Epithelial cell of prostate (primary cell): ENCODE results near the gene RNF169.
"Not testable (repeated sequence)": the region's sequence is repeated elsewhere in the genome, so short reads cannot be mapped to it uniquely, and the experiment has no call there.

Source experiments
- DNase-seq: peaks from one replicate; pipeline ENCODE4 v3.0.0-alpha.2; 2011; ENCODE audit warnings: low read depth, low spot score
- H3K27ac ChIP-seq: fragments of 450-650 bp; 2 replicates; pipeline ENCODE4 v1.5.1; 2017; ENCODE audit warnings: mild to moderate bottlenecking

The RNF169 gene

DNA sequence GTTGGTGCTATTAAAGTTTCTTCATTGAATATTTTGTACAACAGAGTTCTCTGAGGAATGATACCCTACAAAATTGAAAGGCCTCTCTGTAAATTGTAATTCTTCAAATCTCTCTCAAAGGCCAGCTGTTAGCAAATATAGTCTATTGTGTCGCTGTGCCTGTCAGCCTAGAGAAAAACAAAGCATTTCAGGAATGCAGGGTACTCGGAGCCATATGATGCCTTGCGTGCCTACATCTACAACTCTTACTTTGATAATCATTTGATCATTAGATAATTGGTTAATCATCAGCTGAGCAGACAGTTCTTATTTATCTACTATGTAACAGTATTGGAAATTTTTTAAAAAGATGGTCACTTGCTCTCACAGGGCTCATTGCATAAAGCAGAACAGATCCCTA is 67.3 kb downstream of the RNF169 start:
- no peak for DNase-seq
- no peak overlapping the region for H3K27ac ChIP-seq

DNA sequence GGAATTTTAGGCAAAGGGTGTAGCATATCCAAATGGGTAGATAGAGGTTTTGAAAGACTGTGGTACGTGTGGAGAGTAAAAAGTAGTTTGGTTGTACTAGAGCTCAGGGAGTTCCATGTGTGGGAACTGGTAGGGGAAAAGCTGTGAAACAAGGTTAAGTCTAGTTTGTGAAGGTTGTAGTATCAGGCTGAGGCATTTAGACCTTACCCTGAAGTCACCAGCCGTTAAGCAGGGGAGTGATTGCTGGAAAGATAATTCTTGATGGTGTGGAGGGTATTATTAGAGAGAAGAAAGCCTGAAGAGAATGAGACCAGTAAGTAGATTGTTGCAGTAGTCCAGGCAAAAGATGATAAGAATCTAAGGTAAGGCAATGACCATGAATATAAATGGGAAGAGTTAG is 68.0 kb downstream of the RNF169 start:
- H3K27ac ChIP-seq = no peak overlapping the region
- DNase-seq = no peak

DNA sequence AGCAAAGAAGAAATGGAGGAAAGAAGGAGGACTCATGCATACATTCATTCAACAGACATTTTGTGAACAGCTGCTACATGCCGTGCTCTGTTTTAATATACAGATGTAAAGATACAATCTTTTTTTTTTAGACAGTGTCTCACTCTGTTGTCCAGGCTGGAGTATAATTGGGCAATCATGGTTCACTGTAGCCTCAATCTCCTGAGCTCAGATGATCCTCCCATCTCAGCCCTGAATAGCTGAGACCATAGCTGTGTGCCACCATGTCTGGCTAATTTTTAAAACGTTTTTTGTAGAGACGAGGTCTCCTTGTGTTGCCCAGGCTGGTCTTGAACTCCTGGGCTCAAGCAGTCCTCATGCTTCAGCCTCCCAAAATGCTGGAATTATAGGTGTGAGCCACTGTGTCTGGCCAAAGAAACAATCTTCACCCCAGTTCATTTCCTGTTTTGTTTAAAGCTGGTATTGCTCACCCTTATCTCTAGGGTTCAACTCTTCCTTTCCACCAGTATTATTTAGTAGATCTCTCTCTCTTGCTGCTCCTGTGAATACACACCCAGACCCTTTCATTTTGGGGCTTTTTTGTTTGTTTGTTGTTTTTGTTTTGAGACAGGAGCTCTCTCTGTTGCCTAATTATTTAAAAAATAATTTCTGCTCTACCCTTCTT is 69.8 kb downstream of the RNF169 start:
- peak overlapping the region; percentile 62 for H3K27ac ChIP-seq
- no peak for DNase-seq

DNA sequence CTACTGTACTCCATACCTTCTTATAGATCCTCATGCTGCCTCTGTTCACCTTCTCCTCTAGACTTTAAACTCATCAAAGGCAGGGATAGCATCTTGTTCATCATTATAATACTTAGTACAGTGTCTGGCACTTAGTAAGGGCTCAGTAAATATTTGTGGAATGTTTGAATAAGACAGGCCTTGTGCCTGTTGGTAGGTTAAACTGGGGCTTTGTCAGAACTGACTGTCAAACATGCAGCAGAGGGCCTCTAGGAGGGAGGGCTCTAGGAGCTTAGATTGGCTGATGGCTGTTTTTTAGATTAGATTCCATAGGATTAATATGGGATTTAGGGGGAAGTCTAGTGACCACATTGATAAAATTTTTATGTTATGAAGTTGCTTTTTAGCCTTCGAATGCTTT is 70.8 kb downstream of the RNF169 start:
- peak overlapping the region; percentile 62 for H3K27ac ChIP-seq
- no peak for DNase-seq

DNA sequence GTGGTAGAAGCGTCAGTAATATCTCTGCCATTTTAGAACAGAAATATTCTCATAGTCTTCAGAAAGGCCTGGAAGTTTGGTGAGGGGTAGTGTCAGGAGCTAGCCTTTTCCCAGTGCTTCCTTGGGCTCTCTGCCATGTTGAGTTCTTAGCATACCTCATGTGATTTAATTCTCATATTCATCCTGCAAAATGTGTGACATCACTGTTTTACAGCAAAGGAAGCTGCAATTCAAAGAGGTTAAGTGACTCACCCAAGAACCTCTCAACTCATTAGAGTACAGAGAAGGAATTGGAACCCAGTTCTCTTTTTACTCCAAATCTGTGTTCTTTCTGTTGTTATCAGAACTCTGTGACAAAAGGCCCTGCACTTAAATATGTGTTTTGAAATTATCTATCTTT is 72.1 kb downstream of the RNF169 start:
- peak; percentile 40 for DNase-seq
- H3K27ac ChIP-seq = peak overlapping the region; percentile 62

DNA sequence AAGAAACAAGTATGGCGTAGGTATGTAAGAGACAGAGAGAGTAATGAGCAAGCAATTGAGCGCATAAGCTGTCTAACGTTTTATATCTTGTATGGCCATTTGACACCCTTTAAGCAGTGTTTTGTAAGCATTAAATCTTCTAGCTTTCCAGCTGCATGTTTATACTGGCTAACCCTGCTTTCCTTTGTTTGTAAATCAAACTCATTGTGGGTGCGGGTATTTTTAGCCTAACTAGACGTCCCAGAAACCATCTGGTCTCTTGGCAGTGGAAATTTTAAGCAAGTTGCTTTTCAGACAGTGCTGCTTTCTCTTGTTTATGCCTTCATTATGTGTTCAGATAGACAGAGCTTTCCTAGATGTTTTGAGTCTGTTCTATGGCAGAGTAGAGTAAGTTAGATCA is 73.5 kb downstream of the RNF169 start:
- no peak overlapping the region for H3K27ac ChIP-seq

DNA sequence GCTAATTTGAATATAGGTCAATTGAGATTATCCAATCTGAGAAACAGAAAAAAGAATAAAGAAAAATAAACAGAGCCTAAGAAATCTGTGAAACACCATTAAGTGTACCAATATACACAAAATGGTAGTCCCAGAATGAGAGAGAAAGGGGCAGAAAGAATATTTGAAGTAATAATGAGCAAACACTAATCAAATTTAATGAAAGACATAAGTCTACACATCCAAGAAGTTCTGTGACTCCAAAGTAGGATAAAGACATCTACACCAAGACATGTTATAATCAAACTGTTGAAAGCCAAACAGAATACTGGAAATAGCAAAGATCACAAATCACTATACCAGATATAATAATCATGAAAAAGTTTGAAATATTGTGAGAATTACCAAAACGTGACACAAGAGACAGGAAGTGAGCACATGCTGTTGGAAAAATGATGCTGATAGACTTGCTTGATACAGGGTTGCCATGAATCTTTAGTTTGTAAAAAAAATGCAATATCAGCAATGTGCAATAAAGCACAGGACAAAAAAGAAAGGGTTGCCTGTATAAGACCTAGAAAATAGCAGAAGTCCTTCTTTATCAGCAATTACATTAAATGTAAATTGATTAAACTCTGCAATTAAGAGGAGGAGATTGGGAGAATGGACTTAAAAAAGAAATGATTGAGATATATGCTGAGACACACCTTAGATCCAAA is 75.8 kb downstream of the RNF169 start:
- DNase-seq = no peak
- H3K27ac ChIP-seq = no peak overlapping the region

More for the DNA sequence above, 73.5 kb downstream of the RNF169 start:
- no peak for DNase-seq

DNA sequence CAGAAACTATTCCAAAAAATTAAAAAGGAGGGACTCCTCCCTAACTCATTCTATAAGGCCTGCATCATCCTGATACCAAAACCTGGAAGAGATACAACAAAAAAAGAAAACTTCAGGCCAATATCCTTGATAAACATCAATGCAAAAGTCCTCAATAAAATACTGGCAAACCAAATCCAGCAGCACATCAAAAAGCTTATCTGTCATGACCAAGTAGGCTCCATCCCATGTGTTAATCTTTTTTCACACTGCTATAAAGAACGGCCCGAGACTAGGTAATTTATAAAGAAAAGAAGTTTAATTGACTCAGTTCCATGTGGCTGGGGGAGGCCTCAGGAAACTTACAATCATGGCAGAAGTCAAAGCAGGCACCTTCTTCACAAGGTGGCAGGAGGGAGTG is 76.9 kb downstream of the RNF169 start:
- not testable (repeated sequence) for H3K27ac ChIP-seq, DNase-seq

DNA sequence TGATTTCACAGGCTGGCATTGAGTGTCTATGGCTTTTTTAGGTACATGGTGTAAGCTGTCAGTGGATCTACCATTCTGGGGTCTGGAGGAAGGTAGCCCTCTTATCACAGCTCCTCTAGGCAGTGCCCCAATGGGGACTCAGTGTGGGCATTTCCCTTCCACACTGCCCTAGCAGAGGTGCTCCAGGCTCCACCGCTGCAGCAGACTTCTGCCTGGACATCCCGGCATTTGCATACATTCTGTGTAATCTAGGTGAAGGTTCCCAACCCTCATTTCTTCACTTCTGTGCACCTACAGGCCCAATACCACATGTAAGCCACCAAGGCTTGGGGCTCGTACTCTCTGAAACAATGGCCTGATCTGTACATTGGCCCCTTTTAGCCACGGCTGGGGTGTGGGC is 78.3 kb downstream of the RNF169 start:
- no peak for DNase-seq
- H3K27ac ChIP-seq = no peak overlapping the region

DNA sequence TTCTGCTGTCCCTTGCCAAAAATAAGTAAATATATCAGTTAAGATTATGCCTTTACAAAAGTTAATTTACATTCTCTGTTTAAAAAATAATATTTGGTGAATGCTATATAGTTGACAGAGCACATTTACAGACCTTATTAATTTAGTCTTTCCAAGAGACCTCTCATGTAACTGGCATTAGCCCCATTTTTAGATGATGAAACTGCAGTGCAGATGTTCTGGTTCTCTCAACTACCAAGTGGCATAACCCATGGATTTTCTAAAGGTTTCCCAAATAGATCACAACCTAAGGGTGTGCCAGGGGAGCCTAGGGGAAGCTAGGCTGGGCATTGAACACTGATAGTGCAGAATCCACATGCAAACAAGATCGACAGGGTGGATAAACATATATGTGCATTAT is 88.5 kb downstream of the RNF169 start:
- DNase-seq = no peak
- H3K27ac ChIP-seq = no peak overlapping the region

DNA sequence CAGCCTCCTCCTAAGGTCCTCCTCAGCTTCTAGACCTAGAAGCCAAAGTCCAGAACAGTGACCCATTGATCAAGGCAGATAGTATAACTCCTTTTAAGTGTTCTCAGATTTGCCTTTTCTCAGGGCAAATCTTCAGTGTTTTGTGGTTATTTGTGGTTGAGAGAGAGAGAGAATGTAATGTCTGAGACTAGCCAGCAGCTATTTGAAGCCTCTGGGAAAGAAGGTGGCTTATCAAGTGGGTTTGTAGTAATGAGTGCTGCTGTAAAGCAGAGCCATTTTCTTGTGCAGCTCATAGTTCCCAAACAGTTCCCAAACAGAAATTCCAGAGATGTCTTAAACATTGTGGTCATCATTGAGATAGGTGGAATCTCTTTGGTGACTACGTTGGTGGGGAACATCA is 89.5 kb downstream of the RNF169 start:
- DNase-seq = no peak
- no peak overlapping the region for H3K27ac ChIP-seq

DNA sequence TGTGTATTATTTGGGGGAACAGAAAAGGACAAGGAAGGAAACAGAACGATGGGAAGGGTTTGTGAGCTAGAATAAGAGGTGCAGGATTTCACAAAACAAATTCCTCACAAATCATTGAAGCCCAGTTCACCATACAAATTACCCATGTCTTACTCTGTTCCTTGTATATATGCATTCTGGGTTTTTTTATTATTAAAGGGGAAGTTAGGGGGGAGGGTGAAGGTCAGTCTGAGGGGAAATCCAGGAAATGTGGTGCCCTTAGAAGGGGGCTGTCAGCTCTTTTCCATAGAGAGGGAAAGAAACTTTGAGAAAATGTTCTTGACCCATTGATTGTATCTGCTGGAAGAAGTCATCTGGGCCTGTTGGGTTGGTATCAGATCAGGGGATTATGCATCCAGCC is 90.8 kb downstream of the RNF169 start:
- no peak for DNase-seq
- H3K27ac ChIP-seq = no peak overlapping the region

DNA sequence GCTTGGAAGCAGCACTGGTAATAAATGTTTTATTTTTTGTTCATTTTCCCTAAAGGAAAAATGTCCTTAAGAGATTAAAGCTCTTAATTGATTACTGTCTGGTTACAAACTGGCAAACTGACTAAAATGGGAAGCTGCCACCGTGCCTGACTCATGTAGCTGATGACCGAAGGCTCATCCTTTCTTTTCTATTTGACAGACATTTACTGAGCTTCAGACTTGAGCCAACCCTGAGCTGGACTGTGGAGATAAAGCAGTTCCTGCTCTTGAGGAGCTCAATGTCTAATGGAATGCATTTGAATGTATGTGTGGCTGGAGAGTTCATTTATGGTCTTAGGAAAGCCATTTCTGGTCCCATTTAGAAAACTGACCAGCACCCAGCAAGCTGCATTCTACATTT is 91.3 kb downstream of the RNF169 start:
- DNase-seq = no peak
- H3K27ac ChIP-seq = no peak overlapping the region

DNA sequence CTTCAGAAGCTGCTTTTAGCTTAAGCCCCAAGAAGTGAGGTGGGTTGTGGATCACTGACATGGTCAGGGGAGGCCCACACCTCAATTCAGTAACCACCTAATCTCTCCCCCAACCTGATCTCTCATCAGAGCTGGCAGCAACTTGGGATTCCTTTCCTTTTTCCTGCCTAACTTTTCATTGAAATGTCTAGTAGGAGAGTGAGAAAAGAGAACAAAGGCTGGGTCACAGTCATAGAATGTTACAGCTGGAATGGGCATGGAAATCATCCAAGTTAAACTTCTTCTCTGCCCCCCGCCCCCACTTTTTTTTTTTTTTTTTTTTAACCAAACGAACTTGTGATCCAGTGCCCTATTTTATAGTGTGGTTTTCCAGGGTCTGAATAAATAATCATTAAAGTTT is 91.8 kb downstream of the RNF169 start:
- DNase-seq = no peak
- H3K27ac ChIP-seq = no peak overlapping the region

DNA sequence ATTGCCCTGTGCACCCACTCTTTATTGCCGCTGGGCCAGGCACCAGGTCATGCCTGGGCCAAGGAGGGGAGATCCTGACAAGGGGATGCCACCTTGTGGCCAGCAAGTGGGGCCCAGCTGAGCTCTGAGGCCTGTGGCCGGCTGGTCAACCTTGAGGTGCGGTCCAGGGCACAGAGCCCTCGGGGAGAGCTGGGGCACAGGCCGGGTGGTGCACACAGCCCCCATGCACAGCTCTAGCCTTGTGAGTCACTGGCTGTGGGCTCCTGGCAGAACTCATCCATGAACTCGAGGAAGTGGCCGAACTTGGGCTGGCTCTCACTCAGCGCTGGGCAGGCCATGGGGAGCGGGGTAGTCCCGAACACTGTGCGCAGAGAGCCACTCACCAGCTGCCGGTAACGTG is 94.3 kb downstream of the RNF169 start:
- H3K27ac ChIP-seq = no peak overlapping the region
- no peak for DNase-seq

DNA sequence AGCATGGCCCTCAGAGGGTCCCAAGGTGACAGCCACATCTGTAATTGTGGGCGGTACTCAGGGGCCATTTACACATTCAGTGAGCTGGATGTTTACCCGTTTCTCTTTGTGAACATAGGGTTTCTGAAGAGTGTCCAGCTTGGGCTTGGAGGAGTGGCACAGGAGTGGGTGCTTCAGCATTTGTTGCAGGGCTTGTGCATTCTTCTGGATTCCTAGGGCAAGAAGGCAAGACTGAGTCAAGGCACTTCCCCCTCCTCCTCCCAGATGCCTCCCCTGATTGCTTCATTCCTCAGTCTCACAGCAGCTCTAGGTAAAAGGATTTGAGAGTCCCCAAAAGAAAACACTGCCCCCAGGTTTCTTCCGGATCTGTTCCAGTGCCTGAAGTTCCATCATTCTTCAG is 95.4 kb downstream of the RNF169 start:
- no peak for DNase-seq
- H3K27ac ChIP-seq = no peak overlapping the region

DNA sequence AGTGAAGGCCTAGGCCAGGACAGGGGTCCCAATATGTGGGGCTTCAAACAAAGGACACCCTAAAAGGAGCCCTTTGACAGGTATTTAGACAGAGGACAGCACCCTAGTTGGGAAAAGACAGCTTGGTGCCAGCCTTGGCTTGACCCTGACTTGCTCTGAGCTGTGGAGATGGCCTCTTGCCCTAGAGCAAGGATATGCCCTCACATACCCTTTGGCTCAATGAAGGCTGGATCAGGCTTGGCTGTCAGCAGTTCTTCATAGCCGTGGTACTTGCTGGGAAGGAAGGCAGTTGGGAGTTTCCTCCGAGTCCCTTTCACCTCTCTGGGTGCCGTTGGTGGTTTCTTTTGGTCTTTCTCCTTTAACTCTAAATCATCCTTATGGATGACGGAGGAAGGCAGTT is 96.2 kb downstream of the RNF169 start:
- DNase-seq = no peak
- no peak overlapping the region for H3K27ac ChIP-seq

DNA sequence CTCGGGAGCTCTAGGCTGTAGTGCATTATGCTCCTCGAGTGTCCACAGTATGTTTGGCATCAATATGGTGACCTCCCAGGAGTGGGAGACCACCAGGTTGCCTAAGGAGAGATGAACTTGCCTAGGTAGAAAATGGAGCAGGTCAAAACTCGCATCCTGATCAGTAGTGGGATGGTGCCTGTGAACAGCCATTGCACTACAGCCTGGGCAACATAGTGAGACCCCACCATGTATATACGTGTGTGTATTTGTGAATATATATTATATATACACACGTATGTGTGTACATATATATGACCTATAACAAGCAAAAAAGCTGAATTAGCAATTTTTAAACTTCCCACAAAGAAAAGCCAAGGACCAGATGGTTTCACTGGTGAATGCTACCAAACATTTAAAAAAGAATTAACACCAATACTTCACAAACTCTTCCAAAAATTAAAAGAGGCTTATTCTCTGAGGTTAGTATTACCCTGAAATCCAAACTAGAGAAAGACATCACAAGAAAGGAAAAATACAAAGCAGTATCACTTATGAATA is 97.4 kb downstream of the RNF169 start:
- DNase-seq = no peak
- H3K27ac ChIP-seq = no peak overlapping the region

DNA sequence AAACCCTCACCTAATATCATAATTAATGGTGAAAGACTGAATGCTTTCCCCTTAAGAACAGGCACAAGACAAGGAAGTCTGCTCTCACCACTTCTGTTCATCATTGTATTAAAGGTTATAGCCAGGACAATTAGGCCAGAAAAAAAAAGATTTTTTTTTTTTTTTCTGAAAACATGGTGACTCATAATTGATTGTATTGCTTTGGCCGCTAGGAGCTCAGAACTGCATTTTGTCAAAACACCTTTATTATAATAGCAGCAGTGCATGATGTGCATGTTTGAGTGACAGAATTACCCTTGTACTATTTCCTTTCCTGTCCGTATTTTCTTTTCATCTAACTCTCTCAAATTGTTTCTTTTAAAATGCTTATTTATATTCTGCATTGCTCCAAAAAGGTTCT is 98.1 kb downstream of the RNF169 start:
- no peak overlapping the region for H3K27ac ChIP-seq
- DNase-seq = no peak

DNA sequence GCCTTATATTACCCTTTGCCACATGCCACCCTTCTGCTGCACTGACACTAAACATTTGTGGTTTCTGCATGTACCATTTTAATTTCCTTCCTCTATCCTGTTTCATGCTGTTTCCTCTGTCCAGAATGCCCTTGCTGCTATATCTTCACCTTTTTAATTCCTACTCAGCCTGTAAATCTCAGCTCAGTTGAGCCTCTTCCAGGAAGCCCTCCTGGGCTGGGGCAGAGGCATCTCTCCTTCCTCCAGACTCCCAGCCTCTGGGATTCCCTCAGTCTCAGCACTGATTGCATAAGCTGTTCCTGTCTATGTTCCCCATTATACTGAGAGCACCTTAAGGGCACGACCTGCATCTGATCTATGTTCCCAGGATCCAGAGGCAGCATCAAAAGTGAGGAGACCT is 98.7 kb downstream of the RNF169 start:
- DNase-seq = no peak
- H3K27ac ChIP-seq = no peak overlapping the region

DNA sequence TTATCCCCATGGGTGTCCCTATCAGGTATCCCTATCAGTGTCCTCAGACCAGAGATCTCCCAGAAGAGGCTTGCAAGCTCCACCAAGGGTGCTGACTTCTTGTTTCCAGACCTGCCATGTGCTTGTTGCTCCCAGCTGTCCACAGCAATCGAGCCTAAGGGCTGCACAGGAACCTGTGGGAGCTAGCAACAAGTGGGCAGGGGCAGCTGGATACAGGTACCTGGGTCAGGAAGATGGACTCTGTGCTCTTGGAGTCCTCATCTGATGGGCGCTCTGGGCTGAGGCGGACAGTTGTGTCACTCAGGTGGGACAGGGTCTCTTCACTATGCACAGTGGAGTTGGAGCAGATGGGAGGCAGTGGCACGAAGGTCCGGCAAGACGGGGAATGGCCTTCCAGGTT is 99.2 kb downstream of the RNF169 start:
- no peak overlapping the region for H3K27ac ChIP-seq
- DNase-seq = no peak
